ENCODE measurements around the gene GRIK2.

The GRIK2 gene

GRCh38 chr6:101650402-101651100 lies 257.0 kb downstream of the GRIK2 start:
- no peak for DNase-seq

- no peak for DNase-seq
These were observed 258.6 kb downstream of the GRIK2 start for GRCh38 chr6:101652079-101652478.

DNA sequence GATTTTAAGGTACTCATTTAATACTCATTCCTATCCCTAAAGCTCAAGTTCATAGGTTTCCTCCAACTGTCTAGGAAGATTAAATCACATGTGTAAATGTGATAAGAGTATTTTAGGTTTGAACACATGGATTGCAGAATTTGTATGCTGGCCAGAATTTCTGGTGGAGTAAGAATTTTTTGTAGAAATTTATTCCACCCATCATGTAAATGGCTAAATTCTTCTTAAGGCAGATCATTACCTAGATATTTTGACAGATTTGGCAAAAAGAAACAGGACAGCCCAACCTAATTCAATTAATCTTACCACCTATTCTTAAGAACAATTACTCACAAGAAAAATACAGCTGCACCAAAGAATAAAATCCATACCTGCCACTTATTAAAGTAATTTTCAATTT lies 261.6 kb downstream of the GRIK2 start:
- DNase-seq, result no peak

GRCh38 chr6:101662111-101662897 lies 268.8 kb downstream of the GRIK2 start:
- DNase-seq, result no peak

DNA sequence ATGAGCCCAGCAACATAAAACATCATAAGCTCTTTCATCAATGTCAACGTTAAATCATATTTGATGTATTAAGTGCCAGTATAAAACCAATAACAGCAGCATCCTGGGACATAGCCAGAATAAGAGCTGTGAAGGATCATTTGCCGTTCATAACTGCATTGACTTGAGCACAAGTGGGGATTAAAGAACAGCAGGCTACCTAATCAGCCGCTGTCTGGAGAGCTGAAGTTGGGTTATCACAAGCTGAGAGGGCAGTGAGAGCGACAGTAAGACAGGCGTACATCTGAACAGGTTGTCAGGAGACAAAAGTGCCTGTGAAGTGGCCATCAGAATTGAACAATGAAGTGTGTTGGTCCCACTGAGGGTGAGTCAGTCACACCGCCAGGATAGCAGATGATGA lies 269.6 kb downstream of the GRIK2 start:
- no peak for DNase-seq

DNA sequence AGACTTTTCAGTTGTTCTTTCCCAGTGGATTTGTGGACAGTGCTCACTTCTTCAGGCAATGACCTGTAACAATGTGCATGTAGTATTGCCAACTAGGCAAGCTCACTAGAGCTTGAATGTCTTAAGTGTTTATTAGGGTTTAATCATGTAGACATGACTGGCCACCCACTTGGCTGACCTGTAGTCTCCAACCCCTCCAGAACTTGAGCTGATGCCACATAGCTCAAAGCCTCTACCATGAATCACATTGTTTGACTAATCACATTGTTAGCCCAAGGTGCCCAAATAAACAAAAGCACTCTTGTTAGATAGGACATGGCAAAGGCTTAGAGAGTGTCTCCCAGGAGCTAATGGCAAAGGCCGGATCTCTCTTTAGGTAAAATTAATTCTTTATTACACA lies 272.7 kb downstream of the GRIK2 start:
- DNase-seq, result no peak

- no peak for DNase-seq
These were observed 275.1 kb downstream of the GRIK2 start for GRCh38 chr6:101668496-101669030.

- DNase-seq, result no peak
These were observed 282.7 kb downstream of the GRIK2 start for GRCh38 chr6:101676187-101676586.

GRCh38 chr6:101682937-101683336 lies 289.4 kb downstream of the GRIK2 start:
- no peak for DNase-seq

- no peak for DNase-seq
These were observed 290.4 kb downstream of the GRIK2 start for GRCh38 chr6:101683884-101684283.

DNA sequence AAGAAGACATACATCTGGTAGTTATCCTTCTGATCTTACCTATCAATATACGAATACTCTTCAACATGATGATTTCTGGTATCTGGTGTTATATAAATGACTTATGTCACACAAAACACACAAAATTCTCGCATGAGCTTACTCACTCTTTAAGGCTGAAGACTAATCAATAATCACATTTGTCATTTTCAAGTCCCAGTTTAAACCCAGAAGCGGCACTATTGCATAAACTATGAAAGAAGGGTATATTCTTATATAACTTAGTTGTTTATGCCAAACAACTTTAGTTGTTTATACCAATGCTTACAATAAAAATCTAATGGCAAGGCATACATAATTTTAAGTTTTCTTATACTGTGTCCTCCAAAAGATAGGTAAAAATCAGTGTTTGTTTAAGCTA lies 293.1 kb downstream of the GRIK2 start:
- no peak for DNase-seq

GRCh38 chr6:101689156-101689555 lies 295.6 kb downstream of the GRIK2 start:
- no peak for DNase-seq

DNA sequence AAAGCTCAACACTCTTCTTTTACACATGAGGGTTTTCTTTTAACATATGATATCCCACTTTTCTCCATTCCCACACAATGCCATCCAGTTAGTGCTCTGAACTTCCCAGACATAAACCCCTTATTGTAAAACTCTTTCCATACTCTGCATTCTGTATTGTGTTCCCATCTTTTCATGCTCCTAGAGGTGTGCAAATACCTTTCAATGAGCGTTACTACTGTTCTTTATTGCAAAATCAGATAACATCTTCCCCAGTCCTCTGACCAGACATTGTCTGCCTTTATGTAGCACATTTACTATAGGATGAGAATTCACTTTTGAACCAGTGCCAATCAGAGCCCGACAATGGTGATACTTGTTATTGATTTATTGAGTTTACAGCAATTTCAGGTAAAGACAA lies 296.2 kb downstream of the GRIK2 start:
- DNase-seq, result no peak

DNA sequence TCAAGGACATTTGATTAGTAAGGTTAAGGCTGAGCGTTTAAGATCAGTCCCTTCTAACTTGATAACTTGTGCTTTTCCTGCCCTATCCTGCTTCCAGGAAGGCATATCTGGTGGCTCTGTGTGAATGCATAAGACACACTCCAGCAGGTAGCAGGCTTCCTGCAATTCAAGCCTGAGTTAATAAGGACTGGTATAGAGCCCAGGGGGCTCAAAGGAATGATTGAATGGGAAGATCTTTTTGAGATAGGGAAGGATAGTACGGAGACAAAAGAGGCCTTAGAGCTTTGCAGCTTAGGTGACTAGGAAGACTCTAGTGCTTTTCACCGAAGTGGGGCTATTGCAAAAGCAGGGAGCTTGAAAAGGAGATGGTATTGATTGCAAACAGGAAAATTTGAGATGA lies 307.1 kb downstream of the GRIK2 start:
- DNase-seq, result no peak

GRCh38 chr6:101703311-101703710 lies 309.8 kb downstream of the GRIK2 start:
- no peak for DNase-seq

DNA sequence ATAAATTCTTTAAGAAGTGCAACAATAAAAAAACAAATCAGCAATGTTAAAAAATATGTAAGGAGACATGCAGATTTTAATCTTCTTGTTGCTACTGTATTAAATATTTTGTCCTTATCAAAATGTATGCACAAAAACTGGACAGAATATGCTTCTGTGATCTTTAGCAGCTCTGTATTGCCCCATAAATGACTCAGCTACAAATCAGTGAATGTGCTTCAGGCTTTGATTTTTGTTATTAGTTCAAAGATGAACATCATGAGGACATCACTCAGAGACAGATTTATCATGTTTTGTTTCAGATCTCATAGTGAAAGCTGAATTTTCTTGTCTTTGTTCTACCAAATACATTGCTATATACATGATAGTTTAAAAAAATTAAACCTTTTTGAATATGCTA lies 312.4 kb downstream of the GRIK2 start:
- no peak for DNase-seq

GRCh38 chr6:101706576-101706975 lies 313.1 kb downstream of the GRIK2 start:
- DNase-seq, result no peak

GRCh38 chr6:101711518-101711917 lies 318.0 kb downstream of the GRIK2 start:
- DNase-seq, result no peak

DNA sequence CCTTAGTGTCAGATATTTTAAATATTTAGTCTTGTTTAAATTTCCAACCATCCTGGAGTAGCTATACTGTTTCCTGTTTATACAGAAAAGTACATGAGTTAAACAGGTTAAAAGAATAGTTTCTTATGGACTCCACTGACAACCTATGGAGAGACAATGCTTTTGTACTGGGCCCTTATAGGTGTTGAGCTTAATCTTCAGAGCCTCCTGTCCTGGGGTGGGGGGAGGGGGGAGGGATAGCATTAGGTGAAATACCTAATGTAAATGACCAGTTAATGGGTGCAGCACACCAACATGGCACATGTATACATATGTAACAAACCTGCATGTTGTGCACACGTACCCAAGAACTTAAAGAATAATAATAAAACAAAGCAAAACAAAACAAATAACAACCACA lies 322.9 kb downstream of the GRIK2 start:
- DNase-seq, result no peak

DNA sequence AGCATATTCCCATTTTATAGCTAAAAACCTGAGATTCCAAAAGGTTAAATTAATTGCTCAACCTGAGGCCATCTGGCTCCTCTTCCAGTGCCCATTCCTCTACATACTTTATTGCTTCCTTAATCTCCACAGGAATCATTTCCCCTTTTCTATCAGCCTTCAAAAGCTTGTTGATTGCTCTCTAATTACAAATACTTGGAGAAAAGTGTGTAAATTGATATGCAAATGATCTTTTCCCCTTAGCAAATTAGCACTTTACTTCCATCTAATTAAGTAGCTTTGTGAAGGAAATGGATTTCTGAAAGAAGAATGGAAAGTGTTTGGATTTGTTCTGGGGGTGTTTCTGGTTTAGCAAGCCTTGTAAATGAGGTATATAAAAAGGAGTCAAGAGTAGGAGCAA lies 323.3 kb downstream of the GRIK2 start:
- no peak for DNase-seq

GRCh38 chr6:101719521-101719920 lies 326.0 kb downstream of the GRIK2 start:
- no peak for DNase-seq

GRCh38 chr6:101722471-101722870 lies 329.0 kb downstream of the GRIK2 start:
- no peak for DNase-seq

DNA sequence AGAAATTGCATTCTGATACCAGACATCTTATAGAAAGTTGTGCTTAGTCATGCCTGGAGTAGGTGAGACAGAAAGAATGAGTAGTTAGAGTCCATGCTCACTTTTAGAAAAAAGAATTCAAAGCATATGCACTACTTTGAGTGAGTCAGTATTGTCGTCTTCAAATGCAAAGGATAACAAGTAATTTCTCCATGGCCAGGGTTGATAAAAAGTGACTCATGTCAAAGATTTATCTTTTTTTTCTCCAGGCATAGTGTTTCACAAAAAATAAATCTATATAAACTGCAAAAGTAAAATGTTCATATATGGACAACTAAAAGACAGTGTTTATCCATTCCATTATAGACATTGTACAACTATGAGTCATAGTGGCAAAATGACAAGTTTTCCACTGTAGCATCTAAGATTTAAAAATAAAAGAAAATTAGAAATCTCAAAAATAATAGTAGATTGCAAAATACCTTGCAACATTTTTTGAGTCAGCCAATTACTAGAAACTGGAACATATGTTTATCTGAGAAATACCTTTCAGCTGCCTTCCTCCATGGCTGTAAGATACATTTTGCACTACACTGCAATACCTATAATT lies 329.6 kb downstream of the GRIK2 start:
- no peak for DNase-seq

DNA sequence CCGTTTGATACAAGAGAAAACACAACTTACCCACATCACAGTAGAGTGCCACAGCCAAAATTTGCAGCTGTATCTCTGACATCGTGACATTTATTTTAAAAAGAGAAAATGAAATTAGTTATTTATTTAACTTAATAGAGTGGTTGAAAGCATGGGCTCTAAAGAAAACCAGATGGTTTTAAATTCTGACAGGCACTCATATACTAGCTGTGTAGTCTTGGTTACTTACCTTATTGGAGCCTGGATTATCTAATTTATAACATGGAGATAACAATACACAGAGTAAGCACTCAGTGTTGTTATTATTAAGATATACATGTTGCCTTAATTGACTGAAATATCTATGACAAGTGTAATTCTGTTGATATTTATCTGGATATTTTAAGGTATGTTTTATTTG lies 334.9 kb downstream of the GRIK2 start:
- no peak for DNase-seq

All from NK-92 treated with Interleukin-12 subunit alpha and Interleukin-12 subunit beta, amount 100 ng/mL, for 24 hours (cell line).